Gastroesophageal sphincter (tissue), 3 donors: ENCODE data around the gene RERE.
"Not testable (repeated sequence)": the region's sequence is repeated elsewhere in the genome, so short reads cannot be mapped to it uniquely, and the experiment has no call there.

ENCODE experiments used
- CTCF ChIP-seq, 4 experiments: fragments of 200-600 bp in 2 of 4; fragments of 450-650 bp in 2 of 4; sonication (generic) in 1 of 4; IDR thresholded peaks; one replicate each; pipeline ENCODE4 v1.5.1; 2017 to 2019; ENCODE audit warnings: antibody characterized with exemption in 4 of 4, mild to moderate bottlenecking in 2 of 4, moderate library complexity in 2 of 4
- EP300 ChIP-seq: sonication (generic); formaldehyde crosslinking; IDR thresholded peaks from one replicate; pipeline ENCODE4 v1.6.1; 2017; ENCODE audit warnings: antibody characterized with exemption, mild to moderate bottlenecking
- POLR2A ChIP-seq, 2 donors: fragments of 450-650 bp; IDR thresholded peaks; one replicate each; pipeline ENCODE4 v1.6.1; 2017; ENCODE audit warnings: antibody characterized with exemption in 2 of 2, mild to moderate bottlenecking in 2 of 2, moderate library complexity in 1 of 2

GRCh38 chr1:8502949-8503348, 314.5 kb downstream of the RERE start:
- not testable (repeated sequence) for TF ChIP-seq CTCF (IDR thresholded peaks at IDR 0.05); EP300; POLR2A (IDR thresholded peaks at IDR 0.05)
